Activated CD4-positive, alpha-beta T cell treated with anti-CD3 and anti-CD28 coated beads, Interleukin-2, amount 50 U/mL, for 48 hours (primary cell): ENCODE results near the gene CMKLR1.
A peak's percentile ranks its signal among the peaks of the same experiment; 100 is the strongest.

ENCODE experiments used
- DNase-seq, 2 experiments: peaks; one replicate each; pipeline ENCODE4 v3.0.0-alpha.2; 2020

Gene CMKLR1

GRCh38 chr12:108315486-108316105, 23.5 kb downstream of the CMKLR1 start:
- DNase-seq, result no peak

GRCh38 chr12:108313606-108314351, 25.3 kb downstream of the CMKLR1 start:
- no peak for DNase-seq

GRCh38 chr12:108313241-108313605, 25.9 kb downstream of the CMKLR1 start:
- no peak for DNase-seq

DNA sequence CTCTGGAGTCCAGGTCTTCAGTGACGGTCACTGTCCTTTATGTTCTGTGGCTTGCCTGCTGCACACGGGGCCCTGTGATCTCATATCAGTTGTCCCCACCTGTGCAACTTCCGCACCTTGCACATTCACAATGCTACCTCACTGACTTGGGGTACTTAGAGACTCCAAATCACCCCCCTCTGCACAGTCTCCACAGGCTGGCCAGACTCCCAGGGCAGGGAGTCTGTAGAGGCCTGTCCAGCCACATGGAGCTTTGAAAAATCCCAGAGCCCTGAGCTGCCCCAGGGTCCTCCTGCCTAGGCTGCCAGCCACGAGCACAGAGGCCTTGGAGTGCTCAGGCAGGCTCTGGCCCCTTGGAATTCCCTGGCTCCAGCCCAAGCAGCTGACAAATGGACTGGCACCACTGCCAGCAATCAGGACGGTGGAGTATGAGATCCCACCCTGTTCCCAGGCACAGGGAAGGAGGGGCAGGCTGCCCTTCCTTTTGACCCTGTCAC, 26.4 kb downstream of the CMKLR1 start:
- DNase-seq, result no peak

GRCh38 chr12:108312073-108312659, 26.9 kb downstream of the CMKLR1 start:
- DNase-seq, result no peak

- DNase-seq, result no peak
These were observed 27.5 kb downstream of the CMKLR1 start for GRCh38 chr12:108311605-108312004.

DNA sequence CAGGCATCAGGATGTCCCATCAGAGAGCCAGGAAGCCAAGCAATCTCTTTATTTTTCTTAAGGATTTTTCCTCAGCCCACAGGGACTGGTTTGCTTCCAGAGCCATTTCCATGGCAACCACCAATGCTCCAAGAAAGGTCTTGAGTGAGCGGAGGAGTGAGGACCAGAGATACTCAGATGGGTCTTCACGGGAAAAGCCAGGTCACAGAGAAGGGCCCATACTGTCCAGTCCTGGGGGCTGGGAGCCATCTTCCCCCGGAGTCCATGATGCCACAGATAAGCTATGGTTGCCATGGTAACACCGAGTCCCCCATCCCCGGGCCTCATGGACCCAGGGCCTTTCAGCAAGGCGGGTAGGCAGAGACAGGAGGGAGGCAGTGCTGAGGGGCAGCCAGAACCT, 28.6 kb downstream of the CMKLR1 start:
- no peak for DNase-seq

GRCh38 chr12:108309674-108310312, 29.3 kb downstream of the CMKLR1 start:
- no peak for DNase-seq

DNA sequence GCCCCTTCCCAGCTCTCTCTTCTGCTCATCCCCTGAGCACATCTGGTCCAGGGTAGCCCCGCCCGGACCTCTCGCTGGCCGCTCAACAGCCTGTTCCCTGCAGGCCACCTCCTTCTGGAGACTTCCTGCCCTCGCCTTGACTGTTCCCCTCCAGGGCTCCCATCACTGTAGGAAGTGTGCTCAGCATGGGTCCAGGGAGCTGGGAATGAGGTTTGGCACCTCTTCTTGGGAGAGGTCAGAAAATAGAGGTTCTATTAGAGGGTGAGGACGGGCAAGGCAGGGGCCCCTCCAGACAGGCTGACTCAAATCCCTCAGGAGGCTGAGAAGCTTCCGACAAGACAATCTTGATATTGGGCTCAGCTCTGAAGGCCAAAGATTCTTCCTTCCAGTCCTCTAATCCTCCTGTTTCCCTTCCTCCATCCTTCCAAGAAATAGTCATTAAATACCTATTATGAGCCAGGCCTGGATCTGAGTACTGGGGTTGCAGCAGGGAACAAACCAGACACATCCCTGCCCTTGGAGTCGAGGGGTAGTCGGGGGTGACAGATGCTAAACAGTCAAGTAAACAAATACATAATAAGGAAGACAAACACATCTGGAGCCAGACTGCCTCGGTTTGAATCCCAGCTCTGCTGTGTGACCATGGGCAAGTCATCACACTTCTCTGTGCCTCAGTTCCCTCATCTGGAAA, 30.6 kb downstream of the CMKLR1 start:
- DNase-seq, result no peak

DNA sequence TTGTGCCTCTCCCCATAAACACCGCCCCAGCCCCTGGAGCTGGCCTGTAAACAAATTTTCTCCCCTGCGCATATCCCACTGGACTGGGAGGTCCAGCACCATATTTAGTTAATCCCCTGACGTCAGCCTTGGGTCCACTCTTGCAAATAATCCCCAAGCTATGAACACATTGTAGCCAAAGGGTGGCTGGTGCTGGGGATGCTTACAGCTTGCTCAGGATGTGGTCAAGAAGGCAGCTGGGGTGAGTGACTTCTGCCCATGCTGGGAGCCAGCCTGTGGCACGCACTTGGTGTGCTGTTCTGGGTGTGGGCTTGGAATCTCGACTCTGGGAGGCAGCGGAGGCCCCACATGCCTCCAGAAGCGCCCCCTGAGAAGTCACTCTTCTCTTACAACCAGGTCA, 32.1 kb downstream of the CMKLR1 start:
- no peak for DNase-seq

DNA sequence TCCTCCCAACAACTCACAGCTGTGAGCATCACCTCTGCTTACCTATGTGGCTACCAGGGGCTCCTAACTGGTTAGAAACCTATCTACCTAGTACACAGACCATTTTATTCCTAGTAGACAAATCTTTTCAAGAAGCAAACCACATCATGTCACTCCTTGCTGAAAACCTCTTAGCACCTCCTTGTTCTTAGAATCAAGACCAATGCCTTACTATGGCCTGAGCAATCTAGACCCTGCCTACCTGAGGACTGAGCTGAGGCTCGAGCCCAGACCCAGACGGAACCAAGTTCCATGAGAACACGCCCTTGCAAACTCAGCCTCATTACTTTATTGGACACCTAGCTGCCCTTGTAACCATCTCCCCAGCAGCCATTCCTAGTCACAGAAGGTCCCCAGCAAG, 32.6 kb downstream of the CMKLR1 start:
- no peak for DNase-seq

DNA sequence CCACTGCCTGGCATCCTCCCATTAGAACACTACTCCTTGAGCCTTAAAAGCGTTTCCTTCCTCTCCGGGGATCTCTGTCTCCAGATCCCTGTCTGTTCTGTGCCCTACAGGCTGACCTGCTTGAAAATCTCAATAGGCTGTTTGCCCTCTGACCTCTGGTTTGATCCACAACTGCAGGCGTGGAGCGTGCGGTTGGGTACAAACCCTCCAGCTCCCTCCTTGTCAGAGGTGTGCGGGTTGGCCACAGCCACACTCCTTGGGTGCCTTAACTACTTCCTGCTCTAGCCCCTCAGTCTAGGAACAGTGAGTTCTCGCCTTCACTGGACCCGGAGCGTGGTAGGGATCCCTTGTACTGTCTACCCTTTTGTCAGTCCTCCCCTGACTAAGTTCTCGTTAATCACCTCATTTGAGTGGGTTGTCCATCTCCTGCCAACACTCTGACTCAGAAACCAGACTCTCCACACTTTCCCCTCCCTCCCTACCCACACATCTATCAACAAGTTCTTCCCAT, 33.1 kb downstream of the CMKLR1 start:
- no peak for DNase-seq

DNA sequence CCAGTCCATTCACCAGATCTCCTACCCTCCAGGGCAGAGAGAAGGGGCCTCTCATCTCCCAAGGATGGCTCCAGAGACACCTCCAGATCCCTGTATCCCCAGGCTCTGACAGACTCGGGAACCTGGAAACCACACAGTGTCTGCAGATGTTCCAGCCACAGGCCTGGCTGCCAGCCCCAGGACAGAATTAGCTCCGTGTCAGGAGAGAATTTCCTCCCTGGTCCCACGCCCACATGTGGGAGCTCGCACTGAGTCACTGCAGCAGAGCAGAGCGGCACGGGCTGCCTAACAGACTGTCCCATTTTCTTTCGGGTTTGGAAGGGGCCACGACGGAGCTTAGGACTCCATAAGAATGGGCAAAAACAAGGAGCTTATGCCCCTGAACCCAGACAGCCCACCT, 33.6 kb downstream of the CMKLR1 start:
- DNase-seq, result peak; percentile 33 to 51

- DNase-seq, result no peak
These were observed 34.5 kb downstream of the CMKLR1 start for GRCh38 chr12:108304633-108305032.

GRCh38 chr12:108303703-108304102, 35.4 kb downstream of the CMKLR1 start:
- no peak for DNase-seq

DNA sequence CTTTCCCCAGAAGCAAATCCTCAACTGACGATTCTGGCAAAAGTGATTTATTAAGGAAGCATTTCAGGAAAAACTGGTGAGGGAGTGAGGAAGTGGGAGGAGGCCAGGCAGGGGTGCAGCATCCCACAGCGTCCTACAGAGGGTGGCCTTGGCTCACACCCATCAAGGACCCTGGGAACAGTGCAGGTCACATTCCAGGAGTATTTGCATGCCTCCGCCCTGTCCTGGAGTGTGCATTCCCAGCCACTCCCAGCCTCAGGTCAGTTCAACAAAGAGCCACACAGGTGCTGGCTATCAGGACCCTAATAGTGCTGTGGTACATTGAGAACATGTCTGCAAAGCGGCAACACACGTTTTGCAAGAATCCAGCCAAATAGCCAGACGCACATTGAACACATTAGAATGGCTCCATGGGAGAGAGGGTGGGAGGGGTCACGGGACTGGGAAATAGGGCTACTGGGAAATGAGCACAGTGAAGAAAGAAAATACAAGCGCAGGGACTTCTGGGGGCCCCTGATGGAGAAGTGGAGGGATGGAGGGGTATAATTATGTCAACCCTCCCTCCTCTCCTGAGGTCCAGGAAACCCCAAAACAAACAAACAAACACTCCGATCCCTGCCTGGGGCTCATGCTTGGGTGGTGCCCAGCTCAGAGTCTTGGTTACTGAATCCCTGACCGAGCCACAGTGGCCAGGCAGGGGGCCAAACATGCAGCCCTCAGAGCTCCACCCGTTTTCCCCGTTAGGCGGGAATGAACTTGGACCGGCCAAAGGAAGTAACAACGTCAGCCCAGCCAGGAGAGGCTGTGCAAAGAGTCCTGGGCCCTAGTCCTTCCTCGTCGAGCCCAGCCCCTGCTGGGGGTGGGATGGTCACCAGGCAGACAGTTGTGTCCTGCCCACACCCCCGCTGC, 36.5 kb downstream of the CMKLR1 start:
- no peak for DNase-seq

- no peak for DNase-seq
These were observed 37.1 kb downstream of the CMKLR1 start for GRCh38 chr12:108302016-108302402.

DNA sequence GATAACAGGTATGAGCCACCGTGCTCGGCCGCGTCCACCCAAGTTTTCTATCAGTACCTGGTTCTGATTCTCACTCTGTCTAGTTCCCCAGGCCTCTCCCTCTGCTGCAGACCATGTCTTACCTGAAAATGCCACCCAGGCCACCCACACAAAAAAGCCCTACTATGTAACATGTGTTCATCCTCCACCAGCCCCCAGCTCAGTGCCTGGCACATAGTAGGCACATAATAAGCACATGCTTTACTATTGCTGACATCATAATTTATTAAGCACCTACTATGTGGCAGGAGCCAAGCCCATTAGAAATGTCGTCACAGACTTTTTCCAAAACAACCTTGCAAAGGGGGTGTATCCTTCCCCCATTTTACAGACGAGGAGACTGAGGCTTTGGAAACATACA, 37.8 kb downstream of the CMKLR1 start:
- no peak for DNase-seq

DNA sequence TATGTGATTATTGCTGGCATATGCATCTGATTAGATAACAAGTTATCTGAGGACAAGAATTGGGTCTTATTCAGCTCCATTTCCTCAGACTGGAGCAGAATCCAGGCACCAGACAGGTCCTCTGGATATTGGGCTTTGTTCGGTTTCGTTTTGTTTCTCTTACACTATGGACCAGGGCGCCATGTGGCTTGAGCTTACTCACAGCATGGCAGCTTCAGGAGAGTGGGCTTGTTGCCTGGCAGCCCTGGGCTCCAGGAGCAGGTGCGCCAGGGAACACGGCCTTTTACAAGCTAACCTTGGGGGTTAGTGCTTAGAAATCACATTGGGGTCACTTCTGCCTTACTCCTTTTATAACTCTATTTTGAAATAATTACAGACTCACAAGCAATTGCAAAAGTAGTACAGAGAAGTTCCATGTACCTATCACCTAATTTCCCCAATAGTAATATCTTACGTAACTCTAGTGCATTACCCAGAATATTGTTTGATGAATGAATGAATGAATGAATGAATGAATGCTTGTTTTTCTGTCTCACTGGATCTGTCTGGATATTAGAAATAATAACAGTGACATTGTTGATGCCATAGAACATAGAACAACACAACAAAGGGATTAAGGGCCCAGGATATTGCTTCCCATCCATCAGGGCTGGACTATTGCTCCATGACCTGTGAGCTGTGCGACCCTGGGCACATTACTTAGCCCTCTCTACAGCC, 39.0 kb downstream of the CMKLR1 start:
- no peak for DNase-seq

DNA sequence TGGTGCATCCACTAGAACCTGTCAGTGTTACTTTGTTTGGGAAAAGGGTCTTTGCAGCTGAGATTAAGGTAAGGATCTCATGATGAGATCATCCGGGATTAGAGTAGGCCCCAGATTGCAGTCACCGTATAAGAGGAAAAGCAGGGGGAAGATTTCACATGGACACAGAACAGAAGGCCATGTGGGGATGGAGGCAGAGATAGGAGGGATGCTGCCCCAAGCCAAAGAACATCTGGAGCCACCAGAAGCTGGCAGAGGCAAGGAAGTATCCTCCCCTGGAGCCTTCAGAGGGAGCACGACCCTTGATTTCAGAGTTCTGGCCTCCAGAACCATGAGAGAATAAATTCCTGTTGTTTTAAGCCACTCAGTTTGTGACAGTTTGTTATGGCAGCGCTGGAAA, 39.6 kb downstream of the CMKLR1 start:
- no peak for DNase-seq

- DNase-seq, result no peak
These were observed 40.3 kb downstream of the CMKLR1 start for GRCh38 chr12:108298761-108299275.
